ENCODE data around the gene GNB5. TPM values are rescaled to one million over a fixed set of nuclear protein-coding genes. Genes with fewer than 3 reads are reported as not detected.

Gene GNB5
- total and polyA plus RNA-seq, 2 of the 13 experiments (the other 11 are each of a cell fraction or from before 2014, with no cell fraction given): 13.7 to 14.4 TPM

DNA sequence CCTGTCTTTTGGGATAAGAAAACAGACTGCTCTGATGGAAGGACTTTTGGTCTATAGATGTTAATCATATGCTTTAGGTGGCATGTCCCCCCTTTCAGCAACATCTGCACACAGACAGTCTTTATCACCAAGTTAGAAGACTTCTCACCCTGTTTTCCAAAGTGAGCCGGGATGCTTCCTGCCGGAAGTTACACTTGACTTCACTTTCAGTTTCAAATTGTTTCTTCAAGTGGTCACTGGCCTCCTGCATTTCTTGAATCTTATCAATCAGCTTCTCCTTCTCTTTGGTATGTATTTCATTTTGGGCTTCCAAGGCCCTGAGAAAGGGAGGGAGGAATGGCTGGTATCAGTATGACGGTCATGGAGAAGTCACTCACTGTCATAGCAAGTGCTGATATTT, 27.2 kb upstream of the GNB5 start:
- FAIRE-seq (no peak), DNase-seq (ENCODE audit: low spot score) (no peak), ATAC-seq (no peak)
- intact Hi-C loops (cut with micrococcal nuclease; ENCODE audit: unreplicated experiment): no loop called here
- Histone ChIP-seq H2AFZ (ENCODE audit: low read length) (no peak overlapping the region), H4K20me1 (ENCODE audit: insufficient read depth, low read length) (no peaks in the 10 kb centered on the region), H3K4me3 (replicated peaks in 1 of 3; ENCODE audit: insufficient read depth in 1 of 3, low read depth in 2 of 3, low read length in 3 of 3) (no peak overlapping the region), H3K27me3 (ENCODE audit: control insufficient read depth in 1 of 2, insufficient read depth in 2 of 2, low read length in 2 of 2) (no peaks in the 10 kb centered on the region), H3K27ac (ENCODE audit: extremely low read length, insufficient read depth, low read length) (no peak overlapping the region), H3K9me3 (ENCODE audit: low read length) (no peaks in the 10 kb centered on the region), H3K4me2 (ENCODE audit: low read depth, low read length) (no peak overlapping the region), H3K9ac (ENCODE audit: insufficient read depth, low read depth, low read length) (no peak overlapping the region), H3K36me3 (replicated peaks in 1 of 2; ENCODE audit: control insufficient read depth in 1 of 2, insufficient read depth in 2 of 2, low read length in 2 of 2) (peaks cover 19 to 81% of the 10 kb centered on the region in 2 experiments), H3K4me1 (ENCODE audit: insufficient read depth, low read length) (no peaks in the 10 kb centered on the region), H3K79me2 (ENCODE audit: insufficient read depth, low read length) (no peaks in the 10 kb centered on the region)
- BruUV-seq (replicated peaks): no TSS peak
- WGBS (ENCODE audit: low lambda C conversion rate): 98% methylated on average over 3 of the region's 3 CpGs
- in situ Hi-C loops (cut with HindIII; ENCODE audit: extremely low pct_ligation_motif_present, low pct_unique_long_range_greater_than_20kb): no loop called here
- ChIA-PET CTCF (ENCODE audit: low intra/inter-chr PET ratio, low total read pairs) (no interaction called here), POLR2A (no interaction called here)
- TF ChIP-seq GABPB1 (CRISPR knock-in tag; IDR thresholded peaks at IDR 0.05): no peak
- TF ChIP-seq, protein P1, sequence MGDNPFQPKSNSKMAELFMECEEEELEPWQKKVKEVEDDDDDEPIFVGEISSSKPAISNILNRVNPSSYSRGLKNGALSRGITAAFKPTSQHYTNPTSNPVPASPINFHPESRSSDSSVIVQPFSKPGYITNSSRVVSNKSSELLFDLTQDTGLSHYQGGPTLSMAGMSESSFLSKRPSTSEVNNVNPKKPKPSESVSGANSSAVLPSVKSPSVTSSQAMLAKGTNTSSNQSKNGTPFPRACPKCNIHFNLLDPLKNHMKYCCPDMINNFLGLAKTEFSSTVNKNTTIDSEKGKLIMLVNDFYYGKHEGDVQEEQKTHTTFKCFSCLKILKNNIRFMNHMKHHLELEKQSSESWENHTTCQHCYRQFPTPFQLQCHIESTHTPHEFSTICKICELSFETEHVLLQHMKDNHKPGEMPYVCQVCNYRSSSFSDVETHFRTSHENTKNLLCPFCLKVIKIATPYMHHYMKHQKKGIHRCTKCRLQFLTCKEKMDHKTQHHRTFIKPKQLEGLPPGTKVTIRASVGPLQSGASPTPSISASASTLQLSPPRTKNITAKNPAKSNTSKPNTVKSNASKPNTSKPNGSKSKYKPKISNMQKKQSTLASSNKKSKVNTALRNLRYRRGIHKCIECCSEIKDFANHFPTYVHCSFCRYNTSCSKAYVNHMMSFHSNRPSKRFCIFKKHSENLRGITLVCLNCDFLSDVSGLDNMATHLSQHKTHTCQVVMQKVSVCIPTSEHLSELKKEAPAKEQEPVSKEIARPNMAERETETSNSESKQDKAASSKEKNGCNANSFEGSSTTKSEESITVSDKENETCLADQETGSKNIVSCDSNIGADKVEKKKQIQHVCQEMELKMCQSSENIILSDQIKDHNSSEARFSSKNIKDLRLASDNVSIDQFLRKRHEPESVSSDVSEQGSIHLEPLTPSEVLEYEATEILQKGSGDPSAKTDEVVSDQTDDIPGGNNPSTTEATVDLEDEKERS (CRISPR knock-in tag; IDR thresholded peaks at IDR 0.05): no peak
- no peak for TF ChIP-seq ZNF773 (CRISPR knock-in tag; IDR thresholded peaks at IDR 0.05; ENCODE audit: borderline replicate concordance)
- TF ChIP-seq SALL1 (CRISPR knock-in tag; IDR thresholded peaks at IDR 0.05): no peak
- TF ChIP-seq ZNF570 (CRISPR knock-in tag; IDR thresholded peaks at IDR 0.05; ENCODE audit: borderline replicate concordance): no peak
- TF ChIP-seq ZFP36 (IDR thresholded peaks at IDR 0.05; ENCODE audit: borderline replicate concordance, low read depth, low read length, partially characterized antibody): no peak
- TF ChIP-seq SOX6 (IDR thresholded peaks at IDR 0.05): no peak
- TF ChIP-seq SOX6 (CRISPR knock-in tag; IDR thresholded peaks at IDR 0.05): no peak
- no peak for TF ChIP-seq NFYB (CRISPR knock-in tag; IDR thresholded peaks at IDR 0.05)
- TF ChIP-seq, protein P2, sequence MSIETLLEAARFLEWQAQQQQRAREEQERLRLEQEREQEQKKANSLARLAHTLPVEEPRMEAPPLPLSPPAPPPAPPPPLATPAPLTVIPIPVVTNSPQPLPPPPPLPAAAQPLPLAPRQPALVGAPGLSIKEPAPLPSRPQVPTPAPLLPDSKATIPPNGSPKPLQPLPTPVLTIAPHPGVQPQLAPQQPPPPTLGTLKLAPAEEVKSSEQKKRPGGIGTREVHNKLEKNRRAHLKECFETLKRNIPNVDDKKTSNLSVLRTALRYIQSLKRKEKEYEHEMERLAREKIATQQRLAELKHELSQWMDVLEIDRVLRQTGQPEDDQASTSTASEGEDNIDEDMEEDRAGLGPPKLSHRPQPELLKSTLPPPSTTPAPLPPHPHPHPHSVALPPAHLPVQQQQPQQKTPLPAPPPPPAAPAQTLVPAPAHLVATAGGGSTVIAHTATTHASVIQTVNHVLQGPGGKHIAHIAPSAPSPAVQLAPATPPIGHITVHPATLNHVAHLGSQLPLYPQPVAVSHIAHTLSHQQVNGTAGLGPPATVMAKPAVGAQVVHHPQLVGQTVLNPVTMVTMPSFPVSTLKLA (IDR thresholded peaks at IDR 0.05): no peak
- TF ChIP-seq KLF13 (CRISPR knock-in tag; IDR thresholded peaks at IDR 0.05): no peak

Measured in HepG2 (cell line).